Activated naive CD8-positive, alpha-beta T cell treated with anti-CD3 and anti-CD28 coated beads, Interleukin-2, amount 10 ng/mL, durations not matched to agents 7 days and 5 days (primary cell): ENCODE data around the gene GORASP1. TPM values are rescaled to one million over a fixed set of nuclear protein-coding genes. Genes with fewer than 3 reads are reported as not detected.
"Not testable (repeated sequence)": the region's sequence is repeated elsewhere in the genome, so short reads cannot be mapped to it uniquely, and the experiment has no call there.

Experiments used
- ATAC-seq: fragments of 150-1000 bp; cut with Tn5 transposase; one replicate; pipeline ENCODE4 v1.10.0; 2021; ENCODE audit warnings: low read depth, moderate library complexity
- POLR2A ChIA-PET: fragments of 350-600 bp; sonication (Branson Sonifier 250); formaldehyde crosslinking; loops from one replicate; lab custom pipeline; 2021; ENCODE audit warnings: antibody characterized with exemption; lab: Charles Lee
- DNase-seq: peaks from one replicate; pipeline ENCODE4 v3.0.0; 2021
- H3K27ac Mint-ChIP-seq: one replicate; pipeline ENCODE4 v1.8.0; 2022; ENCODE audit warnings: mild to moderate bottlenecking, mixed read lengths
- H3K27me3 Mint-ChIP-seq: one replicate; pipeline ENCODE4 v1.8.0; 2022; ENCODE audit warnings: mild to moderate bottlenecking, moderate library complexity, mixed read lengths
- H3K36me3 Mint-ChIP-seq: one replicate; pipeline ENCODE4 v1.8.0; 2021; ENCODE audit warnings: mild to moderate bottlenecking, mixed read lengths
- H3K4me1 Mint-ChIP-seq: one replicate; pipeline ENCODE4 v1.8.0; 2021; ENCODE audit warnings: mixed read lengths
- H3K4me3 Mint-ChIP-seq: one replicate; pipeline ENCODE4 v1.8.0; 2022; ENCODE audit warnings: mild to moderate bottlenecking, moderate library complexity, mixed read lengths
- H3K9me3 Mint-ChIP-seq: one replicate; pipeline ENCODE4 v1.8.0; 2021; ENCODE audit warnings: mixed read lengths
- total RNA-seq, 2 experiments: library from RNA; stranded (reverse); gene quantifications; one replicate each; pipeline ENCODE4 v1.2.3, GENCODE V29; 2021

The GORASP1 gene
- total RNA-seq, 2 experiments from 2014 or later: 25.1 to 28.1 TPM

- peaks cover 21% of the 10 kb centered on the region for H3K36me3 Mint-ChIP-seq
- H3K4me3 Mint-ChIP-seq: no peak overlapping the region
- ATAC-seq: no peak
- H3K9me3 Mint-ChIP-seq: no peaks in the 10 kb centered on the region
- no peaks in the 10 kb centered on the region for H3K27me3 Mint-ChIP-seq
- DNase-seq: no peak
- H3K4me1 Mint-ChIP-seq: no peaks in the 10 kb centered on the region
- peak overlapping the region; percentile 4 for H3K27ac Mint-ChIP-seq
- POLR2A ChIA-PET: no interaction called here
Observed at GRCh38 chr3:39082666-39083313, 24.6 kb downstream of the GORASP1 start.

GRCh38 chr3:39080026-39080425 is 27.4 kb downstream of the GORASP1 start:
- Mint-ChIP-seq H3K36me3 (peaks cover 33% of the 10 kb centered on the region), H3K4me3 (no peak overlapping the region), H3K4me1 (peaks cover 1% of the 10 kb centered on the region), H3K9me3 (no peaks in the 10 kb centered on the region), H3K27ac (no peak overlapping the region), H3K27me3 (no peaks in the 10 kb centered on the region)
- POLR2A ChIA-PET: no interaction called here
- ATAC-seq: no peak
- no peak for DNase-seq

GRCh38 chr3:39079530-39079929 is 27.9 kb downstream of the GORASP1 start:
- Mint-ChIP-seq H3K36me3 (peaks cover 36% of the 10 kb centered on the region), H3K4me3 (no peak overlapping the region), H3K27me3 (no peaks in the 10 kb centered on the region), H3K4me1 (peaks cover 1% of the 10 kb centered on the region), H3K27ac (no peak overlapping the region), H3K9me3 (peaks cover 1% of the 10 kb centered on the region)
- no peak for ATAC-seq
- DNase-seq: no peak
- POLR2A ChIA-PET: no interaction called here

- Mint-ChIP-seq H3K27me3 (no peaks in the 10 kb centered on the region), H3K4me3 (no peak overlapping the region), H3K36me3 (peaks cover 34% of the 10 kb centered on the region), H3K27ac (no peak overlapping the region), H3K4me1 (peaks cover 1% of the 10 kb centered on the region), H3K9me3 (peaks cover 1% of the 10 kb centered on the region)
- DNase-seq (no peak), ATAC-seq (no peak)
- POLR2A ChIA-PET: no interaction called here
Observed at GRCh38 chr3:39075910-39076309, 31.5 kb downstream of the GORASP1 start.

- peaks cover 25% of the 10 kb centered on the region for H3K36me3 Mint-ChIP-seq
- H3K9me3 Mint-ChIP-seq: no peaks in the 10 kb centered on the region
- ATAC-seq (no peak), DNase-seq (no peak)
- peaks cover 1% of the 10 kb centered on the region for H3K4me1 Mint-ChIP-seq
- no peak overlapping the region for H3K27ac Mint-ChIP-seq
- H3K27me3 Mint-ChIP-seq: no peaks in the 10 kb centered on the region
- POLR2A ChIA-PET: no interaction called here
- no peak overlapping the region for H3K4me3 Mint-ChIP-seq
Observed at GRCh38 chr3:39068556-39068955, 38.9 kb downstream of the GORASP1 start.

GRCh38 chr3:39067286-39067685 is 40.1 kb downstream of the GORASP1 start:
- peaks cover 17% of the 10 kb centered on the region for H3K36me3 Mint-ChIP-seq
- no peak overlapping the region for H3K4me3 Mint-ChIP-seq
- H3K27ac Mint-ChIP-seq: no peak overlapping the region
- no peaks in the 10 kb centered on the region for H3K9me3 Mint-ChIP-seq
- POLR2A ChIA-PET: no interaction called here
- no peak for ATAC-seq
- peaks cover 1% of the 10 kb centered on the region for H3K4me1 Mint-ChIP-seq
- H3K27me3 Mint-ChIP-seq: no peaks in the 10 kb centered on the region
- no peak for DNase-seq

- Mint-ChIP-seq H3K4me1 (peaks cover 4% of the 10 kb centered on the region), H3K36me3 (peaks cover 13% of the 10 kb centered on the region), H3K4me3 (no peak overlapping the region), H3K27me3 (no peaks in the 10 kb centered on the region), H3K9me3 (peaks cover 1% of the 10 kb centered on the region), H3K27ac (no peak overlapping the region)
- ATAC-seq (peak; percentile 89), DNase-seq (no peak)
- POLR2A ChIA-PET: no interaction called here
Observed at GRCh38 chr3:39065197-39065596, 42.2 kb downstream of the GORASP1 start.

GRCh38 chr3:39064646-39065045 is 42.8 kb downstream of the GORASP1 start:
- no peak overlapping the region for H3K27ac Mint-ChIP-seq
- peaks cover 11% of the 10 kb centered on the region for H3K36me3 Mint-ChIP-seq
- no peaks in the 10 kb centered on the region for H3K27me3 Mint-ChIP-seq

GRCh38 chr3:39063143-39063542 is 44.3 kb downstream of the GORASP1 start:
- no peak for ATAC-seq
- Mint-ChIP-seq H3K4me3 (no peak overlapping the region), H3K27ac (no peak overlapping the region), H3K27me3 (no peaks in the 10 kb centered on the region), H3K4me1 (peaks cover 8% of the 10 kb centered on the region), H3K36me3 (peaks cover 11% of the 10 kb centered on the region), H3K9me3 (peaks cover 1% of the 10 kb centered on the region)
- no peak for DNase-seq
- POLR2A ChIA-PET: no interaction called here

More at GRCh38 chr3:39064646-39065045, 42.8 kb downstream of the GORASP1 start:
- no peak for DNase-seq
- POLR2A ChIA-PET: no interaction called here
- H3K4me3 Mint-ChIP-seq: no peak overlapping the region
- peaks cover 1% of the 10 kb centered on the region for H3K9me3 Mint-ChIP-seq
- no peak for ATAC-seq
- H3K4me1 Mint-ChIP-seq: peaks cover 4% of the 10 kb centered on the region

GRCh38 chr3:39062180-39062579 is 45.2 kb downstream of the GORASP1 start:
- POLR2A ChIA-PET: no interaction called here
- no peak overlapping the region for H3K27ac Mint-ChIP-seq
- peaks cover 7% of the 10 kb centered on the region for H3K36me3 Mint-ChIP-seq

GRCh38 chr3:39061228-39061627 is 46.2 kb downstream of the GORASP1 start:
- H3K36me3 Mint-ChIP-seq, H3K27ac Mint-ChIP-seq, H3K4me1 Mint-ChIP-seq, H3K9me3 Mint-ChIP-seq, H3K27me3 Mint-ChIP-seq, ATAC-seq, POLR2A ChIA-PET, H3K4me3 Mint-ChIP-seq, DNase-seq: not testable (repeated sequence)

More at GRCh38 chr3:39062180-39062579, 45.2 kb downstream of the GORASP1 start:
- H3K27me3 Mint-ChIP-seq: no peaks in the 10 kb centered on the region
- ATAC-seq (no peak), DNase-seq (no peak)
- peaks cover 8% of the 10 kb centered on the region for H3K4me1 Mint-ChIP-seq
- no peak overlapping the region for H3K4me3 Mint-ChIP-seq
- peaks cover 1% of the 10 kb centered on the region for H3K9me3 Mint-ChIP-seq

- DNase-seq (no peak), ATAC-seq (no peak)
- Mint-ChIP-seq H3K4me3 (no peak overlapping the region), H3K27me3 (no peaks in the 10 kb centered on the region), H3K36me3 (no peaks in the 10 kb centered on the region), H3K9me3 (peaks cover under 1% of the 10 kb centered on the region), H3K4me1 (peaks cover 20% of the 10 kb centered on the region), H3K27ac (no peak overlapping the region)
- POLR2A ChIA-PET: no interaction called here
Observed at GRCh38 chr3:39056151-39056550, 51.3 kb downstream of the GORASP1 start.

- H3K27ac Mint-ChIP-seq: no peak overlapping the region
- no peaks in the 10 kb centered on the region for H3K36me3 Mint-ChIP-seq
- H3K9me3 Mint-ChIP-seq: no peaks in the 10 kb centered on the region
- no peak overlapping the region for H3K4me3 Mint-ChIP-seq
- H3K27me3 Mint-ChIP-seq: no peaks in the 10 kb centered on the region
- POLR2A ChIA-PET: no interaction called here
- no peak for DNase-seq
- no peak for ATAC-seq
- peaks cover 22% of the 10 kb centered on the region for H3K4me1 Mint-ChIP-seq
Observed at GRCh38 chr3:39053696-39054095, 53.7 kb downstream of the GORASP1 start.

- H3K36me3 Mint-ChIP-seq: no peaks in the 10 kb centered on the region
Observed at GRCh38 chr3:39052583-39052982, 54.8 kb downstream of the GORASP1 start.

More at GRCh38 chr3:39052583-39052982, 54.8 kb downstream of the GORASP1 start:
- no peak for DNase-seq
- no peaks in the 10 kb centered on the region for H3K27me3 Mint-ChIP-seq
- H3K4me3 Mint-ChIP-seq: peak overlapping the region; percentile 92
- POLR2A ChIA-PET: no interaction called here
- no peaks in the 10 kb centered on the region for H3K9me3 Mint-ChIP-seq
- peaks cover 20% of the 10 kb centered on the region for H3K4me1 Mint-ChIP-seq
- no peak for ATAC-seq
- peak overlapping the region; percentile 98 for H3K27ac Mint-ChIP-seq
